NK-92 (cell line): ENCODE measurements around the gene APP.
"Not testable (repeated sequence)": the region's sequence is repeated elsewhere in the genome, so short reads cannot be mapped to it uniquely, and the experiment has no call there.

Experiments
- DNase-seq: peaks from one replicate; lab custom pipeline; 2025; ENCODE audit not compliant: unreplicated experiment; lab: John Stamatoyannopoulos, UW

The APP gene

DNA sequence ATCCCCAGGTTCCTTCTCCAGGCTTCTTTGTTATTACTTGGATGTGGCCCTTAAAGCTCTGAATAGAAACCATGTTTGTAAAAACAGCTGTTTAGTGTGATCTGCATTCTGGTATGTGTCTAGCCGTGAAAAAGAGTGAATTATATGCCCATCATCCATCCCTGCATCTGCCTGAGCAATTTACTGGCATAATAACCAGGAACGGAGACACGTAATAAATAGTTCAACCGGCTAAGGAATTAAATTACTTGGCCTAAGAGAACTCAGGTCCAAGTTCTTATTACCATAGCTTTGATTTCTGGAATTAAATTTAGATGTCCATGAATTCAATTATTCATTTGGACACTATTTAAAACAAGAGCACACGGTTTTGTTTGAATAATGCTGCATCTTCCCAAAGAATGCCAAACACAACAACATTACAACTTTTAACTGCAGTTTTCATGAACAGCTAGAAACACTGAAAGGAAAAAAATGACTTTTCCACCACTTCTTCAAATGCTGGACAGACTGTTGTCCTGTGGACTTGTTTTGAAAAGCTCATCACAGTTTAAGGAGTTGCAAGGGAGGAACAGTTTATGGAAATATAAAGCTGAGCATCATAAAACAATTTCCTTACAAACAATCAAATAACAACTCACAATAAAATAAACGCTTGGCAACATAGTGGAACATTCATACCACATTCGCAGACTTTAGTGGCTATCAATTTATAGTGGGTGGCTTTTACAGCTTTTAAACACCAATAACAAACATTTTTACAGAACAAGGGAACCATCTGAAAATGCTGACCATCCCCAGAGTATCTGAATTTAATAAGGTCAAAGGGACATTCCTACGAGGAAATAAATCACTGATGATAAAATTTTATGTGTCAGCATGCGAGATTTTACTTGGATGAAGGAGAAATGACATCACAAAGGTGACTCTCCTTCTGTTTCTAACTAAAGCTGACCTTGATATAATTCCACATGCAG, 144.7 kb downstream of the APP start:
- no peak for DNase-seq

GRCh38 chr21:26023406-26023805, 147.2 kb downstream of the APP start:
- DNase-seq = not testable (repeated sequence)

DNA sequence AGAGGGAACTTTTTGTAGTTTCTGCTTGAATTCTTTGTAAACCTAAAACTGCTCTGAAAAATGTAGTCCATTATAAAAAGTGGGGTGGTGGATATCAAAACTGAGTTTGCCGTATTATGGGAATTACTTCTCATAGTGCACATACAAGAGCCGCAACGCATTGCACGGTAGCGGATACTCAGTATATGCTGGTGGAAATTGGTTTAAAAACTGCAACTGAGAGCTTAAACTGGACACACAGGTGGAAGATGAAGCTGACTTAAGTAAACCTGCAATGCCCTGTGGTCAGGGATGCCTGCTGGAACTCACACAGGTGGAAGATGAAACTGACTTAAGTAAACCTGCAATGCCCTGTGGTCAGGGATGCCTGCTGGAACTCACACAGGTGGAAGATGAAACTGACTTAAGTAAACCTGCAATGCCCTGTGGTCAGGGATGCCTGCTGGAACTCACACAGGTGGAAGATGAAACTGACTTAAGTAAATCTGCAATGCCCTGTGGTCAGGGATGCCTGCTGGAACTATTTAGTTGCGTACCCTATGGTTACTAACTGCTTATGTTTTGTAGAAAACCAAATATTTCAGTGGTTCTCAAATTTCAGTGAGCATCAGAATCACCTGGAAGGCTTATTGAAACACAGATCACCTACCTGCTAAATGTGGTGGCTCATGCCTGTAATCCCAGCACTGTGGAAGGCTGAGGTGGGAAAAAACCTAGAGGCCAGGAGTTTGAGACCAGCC, 147.8 kb downstream of the APP start:
- DNase-seq = not testable (repeated sequence)

- DNase-seq = no peak
Observed at GRCh38 chr21:26020510-26020909, 150.1 kb downstream of the APP start.

GRCh38 chr21:26020081-26020480, 150.5 kb downstream of the APP start:
- no peak for DNase-seq

- no peak for DNase-seq
Observed at GRCh38 chr21:26019236-26019635, 151.3 kb downstream of the APP start.

GRCh38 chr21:26013970-26014369, 156.6 kb downstream of the APP start:
- no peak for DNase-seq

DNA sequence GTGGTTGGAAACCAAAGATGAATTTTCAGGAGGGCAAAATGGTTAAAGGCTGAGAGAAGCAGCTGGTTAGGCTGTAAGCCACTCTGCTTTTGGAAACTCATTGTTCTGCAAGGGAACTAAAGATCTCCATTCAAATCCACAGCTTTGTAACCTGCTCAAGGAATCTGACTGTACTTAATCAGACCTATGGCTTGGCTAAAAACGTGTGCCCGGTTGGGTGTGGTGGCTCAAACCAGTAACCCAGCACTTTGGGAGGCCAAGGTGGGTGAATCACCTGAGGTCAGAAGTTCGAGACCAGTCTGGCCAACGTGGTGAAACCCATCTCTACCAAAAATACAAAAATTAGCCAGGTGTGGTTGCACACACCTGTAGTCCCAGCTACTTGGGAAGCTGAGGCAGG, 158.1 kb downstream of the APP start:
- DNase-seq = not testable (repeated sequence)

- no peak for DNase-seq
Observed at GRCh38 chr21:26011292-26011940, 159.2 kb downstream of the APP start.

DNA sequence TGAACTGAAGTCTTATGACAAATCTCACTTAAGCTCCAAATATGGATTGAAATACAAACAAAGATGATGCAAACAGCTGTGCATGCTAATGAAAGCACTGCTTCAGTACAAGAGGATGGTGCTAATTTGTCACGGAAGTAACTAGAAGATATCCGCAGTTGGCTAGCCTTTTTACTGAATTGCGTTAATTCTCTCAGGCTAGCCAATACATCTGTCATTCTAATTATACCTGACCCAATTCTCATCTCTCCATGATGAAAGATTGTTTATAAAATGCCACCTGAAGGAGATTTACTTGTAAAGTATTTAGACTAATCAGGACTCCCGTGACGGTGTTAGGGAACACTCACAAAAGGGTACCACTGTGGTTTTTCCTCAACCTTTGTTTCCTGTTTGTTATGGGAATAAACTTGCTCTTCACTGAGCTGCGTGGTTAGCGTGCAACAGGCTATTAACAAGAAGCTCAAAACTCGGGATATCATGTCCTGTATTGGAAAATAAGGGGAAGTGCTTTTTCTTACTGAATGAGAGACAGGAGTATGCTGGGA, 162.5 kb downstream of the APP start:
- no peak for DNase-seq

GRCh38 chr21:26005464-26005863, 165.1 kb downstream of the APP start:
- DNase-seq = no peak

DNA sequence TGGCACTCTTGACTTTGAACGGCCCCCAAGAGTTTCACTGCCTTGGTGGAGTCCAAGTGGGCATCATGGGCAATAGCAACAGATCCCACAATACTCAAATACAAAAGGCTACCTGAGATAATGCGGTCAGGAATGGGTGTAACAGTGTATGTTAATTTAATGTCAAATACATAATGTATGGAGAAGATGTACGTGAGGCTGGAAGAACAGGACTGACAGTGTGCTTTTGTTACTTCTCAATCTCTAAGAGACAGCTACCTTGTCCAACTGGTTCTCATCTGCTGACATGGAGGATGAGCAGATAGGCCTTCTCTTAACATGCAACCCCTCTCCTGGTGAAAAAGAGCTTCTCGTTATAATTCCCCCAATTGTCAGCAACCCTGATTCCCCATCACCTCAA, 167.2 kb downstream of the APP start:
- no peak for DNase-seq

DNA sequence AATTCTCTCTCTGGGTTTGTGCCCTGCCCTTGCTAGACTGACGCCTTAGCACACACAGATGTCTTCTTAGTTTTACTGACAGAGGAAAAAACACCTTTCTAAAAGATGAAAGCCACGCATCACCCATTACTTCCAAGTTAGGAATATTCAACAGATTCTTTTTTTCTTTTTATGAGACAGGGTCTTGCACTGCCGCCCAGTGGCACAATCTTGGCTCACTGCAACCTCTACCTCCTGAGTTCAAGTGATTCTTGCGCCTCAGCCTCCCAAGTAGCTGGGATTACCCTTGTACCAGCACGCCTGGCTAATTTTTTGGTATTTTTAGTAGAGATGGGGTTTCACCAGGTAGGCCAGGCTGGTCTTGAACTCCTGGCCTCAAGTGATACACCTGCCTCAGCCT, 169.2 kb downstream of the APP start:
- no peak for DNase-seq

DNA sequence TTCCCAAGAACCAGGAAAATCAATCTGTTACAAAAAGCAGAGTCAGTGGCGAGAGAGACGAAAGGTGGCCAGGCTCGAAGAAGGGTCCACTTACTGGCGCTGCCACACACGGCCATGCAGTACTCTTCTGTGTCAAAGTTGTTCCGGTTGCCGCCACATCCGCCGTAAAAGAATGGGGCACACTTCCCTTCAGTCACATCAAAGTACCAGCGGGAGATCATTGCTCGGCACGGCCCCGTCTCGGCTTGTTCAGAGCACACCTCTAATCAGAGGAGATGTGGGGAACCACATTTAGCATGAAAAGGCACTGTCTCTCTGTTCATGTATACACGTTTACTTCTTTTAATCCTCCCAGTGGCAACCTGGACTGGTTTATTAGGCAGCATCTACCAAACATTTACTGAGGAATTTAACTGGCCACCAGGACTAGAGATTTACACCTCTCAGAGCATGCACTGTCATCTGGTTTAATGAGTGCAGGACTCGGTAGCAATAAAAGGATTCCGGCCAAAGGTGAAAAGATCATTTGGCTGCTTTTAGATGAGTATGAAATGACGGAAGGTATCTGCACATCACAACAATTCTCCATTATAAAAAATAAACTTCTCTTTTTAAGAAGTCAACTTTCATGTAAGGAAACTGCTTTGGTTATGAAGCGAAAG, 170.5 kb downstream of the APP start:
- no peak for DNase-seq

DNA sequence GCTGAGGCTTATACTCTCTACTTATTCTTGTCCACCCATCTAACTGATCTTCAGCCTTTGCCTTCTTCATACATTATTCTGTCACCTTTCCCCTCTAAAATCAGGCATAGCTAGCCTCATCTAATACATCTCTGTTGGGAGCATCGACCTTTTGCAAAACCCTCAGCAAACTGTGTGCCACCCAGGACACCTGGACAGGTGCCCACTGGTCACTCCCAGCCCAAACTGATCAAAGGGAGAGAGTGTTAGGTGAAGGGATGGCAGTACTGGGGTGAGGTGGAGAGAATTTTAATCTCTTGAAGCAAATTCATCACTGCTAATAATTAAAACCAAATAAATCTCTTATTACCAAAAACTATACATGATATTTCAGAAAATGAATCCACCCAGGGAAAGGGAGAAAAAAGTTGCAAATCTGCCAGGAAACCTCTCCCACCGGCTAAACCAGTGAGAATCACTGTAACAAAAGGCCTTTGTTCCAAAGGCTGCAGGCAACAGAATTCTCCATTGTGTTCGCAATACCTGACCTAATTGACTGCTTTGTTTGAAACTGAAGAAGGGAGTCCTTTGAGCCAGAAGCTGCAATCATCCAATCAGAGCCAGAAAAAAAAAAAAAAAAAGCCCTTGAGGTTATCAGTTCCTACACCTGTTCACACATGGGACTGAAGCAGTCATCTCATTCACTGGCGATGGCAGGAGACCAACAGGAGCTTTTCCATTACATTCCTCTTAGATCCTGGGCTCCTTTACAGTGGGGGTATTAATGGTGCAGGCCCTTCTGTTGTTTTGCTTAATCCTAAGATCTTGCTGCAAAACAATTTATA, 172.6 kb downstream of the APP start:
- DNase-seq = no peak

DNA sequence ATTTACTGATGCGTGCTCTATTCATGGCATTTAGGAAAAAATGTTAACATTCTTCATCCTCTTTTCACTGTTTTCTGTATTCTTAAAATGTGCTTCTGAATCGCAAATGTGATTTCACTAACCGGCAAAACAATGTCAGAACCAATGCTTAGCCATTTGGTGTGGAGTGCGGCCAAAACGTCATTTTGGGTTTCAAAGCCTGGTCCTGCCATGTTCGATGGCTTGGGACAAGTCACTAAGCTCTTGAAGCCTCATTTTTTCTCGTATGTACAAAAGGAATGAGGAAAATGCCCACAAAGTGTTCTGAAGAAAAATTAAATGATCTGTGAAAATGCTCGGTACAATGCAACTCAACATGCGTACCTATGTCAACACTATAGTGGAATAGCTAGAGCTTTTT, 175.3 kb downstream of the APP start:
- no peak for DNase-seq

DNA sequence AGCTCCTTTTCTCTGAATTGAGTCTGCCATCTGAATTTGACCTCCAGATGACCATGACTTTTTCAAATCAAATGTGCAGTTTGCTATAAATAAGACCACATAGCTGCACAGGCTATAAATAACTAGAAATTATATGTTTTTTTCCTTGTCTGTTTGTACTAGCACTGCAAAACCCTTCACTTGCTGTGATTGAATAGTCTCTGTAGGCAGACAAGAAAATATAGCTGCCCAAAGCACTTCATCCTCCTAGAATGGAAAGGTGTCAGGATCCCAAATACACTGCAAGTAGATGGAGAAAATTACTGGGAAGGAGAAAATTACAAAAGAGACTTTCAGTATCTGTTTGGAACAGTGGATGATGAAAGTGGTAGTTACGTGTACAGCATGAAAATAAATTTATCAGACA, 175.8 kb downstream of the APP start:
- DNase-seq = no peak

GRCh38 chr21:25988738-25989137, 181.8 kb downstream of the APP start:
- DNase-seq = no peak

DNA sequence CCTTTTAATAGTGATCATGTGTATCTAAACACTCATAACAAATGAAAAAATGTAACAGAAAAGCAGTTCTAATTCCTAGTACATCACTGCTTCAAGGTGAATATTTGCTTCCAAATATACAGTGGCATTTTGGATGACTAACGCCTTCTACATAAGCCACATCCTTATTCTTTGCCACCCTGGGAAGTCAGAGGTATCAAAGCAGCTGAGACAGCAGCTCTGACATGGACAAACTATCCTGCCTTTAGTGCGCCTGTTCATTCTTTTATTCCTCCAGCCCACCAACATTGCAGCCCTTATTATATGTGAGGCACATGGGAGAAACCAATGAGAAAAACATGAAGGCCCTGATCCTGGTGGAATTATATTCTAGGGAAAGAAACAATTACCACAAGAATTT, 183.0 kb downstream of the APP start:
- DNase-seq = no peak

- no peak for DNase-seq
Observed at GRCh38 chr21:25986928-25987327, 183.6 kb downstream of the APP start.
